NB4 (cell line): ENCODE results near the gene MS4A4A.

Source experiments
- POLR2A ChIP-seq: IDR thresholded peaks from 2 replicates; pipeline ENCODE4 v1.6.1; 2011; ENCODE audit warnings: mild to moderate bottlenecking; ENCODE audit not compliant: insufficient read length; ENCODE audit errors: extremely low read depth
- TF ChIP-seq, protein P1 (sequence below): IDR thresholded peaks from one replicate; pipeline ENCODE4 v1.5.1; 2012; ENCODE audit warnings: low read depth, low read length
- TF ChIP-seq, protein P2 (sequence below): IDR thresholded peaks from 2 replicates; pipeline ENCODE4 v1.6.1; 2011; ENCODE audit warnings: low read depth, low read length

DNA sequence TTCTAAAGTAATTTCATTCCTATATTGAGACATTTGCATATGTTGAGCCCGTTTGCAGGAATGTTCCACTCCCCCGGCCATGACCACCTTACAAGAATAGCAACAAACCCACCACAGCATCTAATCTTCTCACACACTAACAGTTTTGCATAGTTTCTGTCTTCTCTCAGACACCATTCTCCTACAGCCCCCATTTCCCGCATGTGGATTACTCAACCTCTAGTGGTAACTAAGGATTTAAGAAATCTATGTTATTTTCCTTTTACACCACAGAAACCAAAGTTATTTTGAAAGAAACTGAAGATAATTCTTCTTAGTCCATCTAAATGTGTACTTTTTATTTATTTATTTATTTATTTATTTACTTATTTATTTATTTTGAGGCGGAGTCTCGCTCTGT lies 39.8 kb upstream of the MS4A4A start:
- no peak for TF ChIP-seq POLR2A
- TF ChIP-seq, protein P1, sequence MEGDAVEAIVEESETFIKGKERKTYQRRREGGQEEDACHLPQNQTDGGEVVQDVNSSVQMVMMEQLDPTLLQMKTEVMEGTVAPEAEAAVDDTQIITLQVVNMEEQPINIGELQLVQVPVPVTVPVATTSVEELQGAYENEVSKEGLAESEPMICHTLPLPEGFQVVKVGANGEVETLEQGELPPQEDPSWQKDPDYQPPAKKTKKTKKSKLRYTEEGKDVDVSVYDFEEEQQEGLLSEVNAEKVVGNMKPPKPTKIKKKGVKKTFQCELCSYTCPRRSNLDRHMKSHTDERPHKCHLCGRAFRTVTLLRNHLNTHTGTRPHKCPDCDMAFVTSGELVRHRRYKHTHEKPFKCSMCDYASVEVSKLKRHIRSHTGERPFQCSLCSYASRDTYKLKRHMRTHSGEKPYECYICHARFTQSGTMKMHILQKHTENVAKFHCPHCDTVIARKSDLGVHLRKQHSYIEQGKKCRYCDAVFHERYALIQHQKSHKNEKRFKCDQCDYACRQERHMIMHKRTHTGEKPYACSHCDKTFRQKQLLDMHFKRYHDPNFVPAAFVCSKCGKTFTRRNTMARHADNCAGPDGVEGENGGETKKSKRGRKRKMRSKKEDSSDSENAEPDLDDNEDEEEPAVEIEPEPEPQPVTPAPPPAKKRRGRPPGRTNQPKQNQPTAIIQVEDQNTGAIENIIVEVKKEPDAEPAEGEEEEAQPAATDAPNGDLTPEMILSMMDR: no peak
- TF ChIP-seq, protein P2, sequence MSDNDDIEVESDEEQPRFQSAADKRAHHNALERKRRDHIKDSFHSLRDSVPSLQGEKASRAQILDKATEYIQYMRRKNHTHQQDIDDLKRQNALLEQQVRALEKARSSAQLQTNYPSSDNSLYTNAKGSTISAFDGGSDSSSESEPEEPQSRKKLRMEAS: no peak
